Measurements from ENCODE around the gene ARHGAP26.

The ARHGAP26 gene

DNA sequence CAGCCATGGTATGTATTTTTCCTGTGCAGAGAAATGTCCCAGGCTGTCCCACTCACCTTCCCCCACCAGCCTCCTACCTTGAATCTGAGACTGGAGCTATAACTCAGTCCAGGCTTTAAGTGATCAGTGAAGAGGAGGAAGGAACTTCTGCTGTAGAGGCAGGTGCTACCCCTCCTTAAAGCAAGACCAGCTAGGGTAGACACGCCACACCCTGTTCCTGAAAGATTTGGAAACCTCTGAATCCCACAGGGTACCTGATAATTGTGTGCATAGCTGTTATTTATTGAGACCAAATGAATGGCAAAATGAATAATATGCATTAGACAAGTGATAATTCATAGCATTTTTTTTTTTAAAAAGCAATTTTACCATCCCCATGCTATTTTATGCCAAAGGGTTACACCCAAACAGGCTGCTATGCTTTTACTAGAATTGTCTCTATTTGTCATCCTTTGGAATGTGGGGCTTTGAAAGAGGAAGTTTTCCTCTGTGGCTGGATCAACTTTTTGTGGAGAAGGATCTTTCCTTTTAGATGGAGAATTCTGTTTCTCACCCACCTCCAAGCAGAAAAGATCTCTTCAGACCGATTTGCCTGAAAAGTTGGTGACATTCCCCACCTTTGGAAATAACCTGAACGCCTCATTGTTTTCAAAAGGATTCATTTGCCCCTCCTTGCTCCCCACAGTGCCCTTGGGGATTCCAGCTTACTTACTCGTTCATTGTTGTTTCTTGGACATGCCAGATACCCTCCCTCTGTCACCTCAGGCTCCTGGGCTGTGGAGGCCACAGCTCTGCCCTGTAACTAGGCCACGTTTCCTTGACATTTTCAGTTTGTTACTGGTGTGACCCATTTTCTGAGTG is 384.6 kb downstream of the ARHGAP26 start:
- DNase-seq (ENCODE audit: low read depth in 1 of 2, low spot score in 1 of 2): no peak

- no peak for DNase-seq (ENCODE audit: low read depth in 1 of 2, low spot score in 1 of 2)
Observed at GRCh38 chr5:143155455-143155854, 385.3 kb downstream of the ARHGAP26 start.

DNA sequence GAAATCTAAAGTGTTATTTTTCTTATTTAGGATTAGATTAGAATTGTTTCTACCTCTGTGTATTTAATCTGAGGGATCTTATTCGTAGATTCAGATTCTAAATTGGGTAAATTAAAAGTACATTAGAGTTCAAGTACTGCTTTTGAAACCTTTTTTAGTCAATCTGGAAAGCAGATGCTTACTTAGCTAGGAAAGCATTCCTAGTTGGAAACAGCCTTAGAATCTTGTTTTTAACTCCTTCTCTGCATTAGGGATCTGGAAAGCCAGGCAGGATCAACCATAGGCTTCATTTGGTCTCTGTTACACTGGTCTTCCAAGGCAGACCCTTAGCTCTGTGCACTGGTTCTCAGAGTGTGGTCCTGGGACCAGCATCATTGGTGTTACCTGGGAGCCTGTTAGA is 385.9 kb downstream of the ARHGAP26 start:
- DNase-seq (ENCODE audit: low read depth in 1 of 2, low spot score in 1 of 2): no peak

DNA sequence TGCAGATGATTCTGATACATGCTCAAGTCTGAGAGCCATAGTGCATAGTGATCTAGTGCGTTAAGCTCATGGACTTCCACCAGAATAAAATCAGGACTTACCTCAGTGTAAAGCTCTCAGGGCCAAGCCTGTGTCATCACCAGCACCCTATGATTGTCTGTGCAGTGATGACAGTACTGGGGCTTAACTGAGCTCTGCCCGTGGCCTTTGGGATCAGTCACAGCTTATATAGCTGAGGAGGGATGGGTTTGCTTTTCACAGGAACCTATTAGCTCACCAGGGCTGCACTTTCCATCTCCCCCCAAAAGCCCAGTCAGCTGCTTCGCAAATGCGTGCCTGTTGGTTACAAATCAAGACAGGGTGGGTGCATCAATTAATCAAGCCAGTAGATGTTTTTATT is 386.4 kb downstream of the ARHGAP26 start:
- DNase-seq (ENCODE audit: low read depth in 1 of 2, low spot score in 1 of 2): no peak

DNA sequence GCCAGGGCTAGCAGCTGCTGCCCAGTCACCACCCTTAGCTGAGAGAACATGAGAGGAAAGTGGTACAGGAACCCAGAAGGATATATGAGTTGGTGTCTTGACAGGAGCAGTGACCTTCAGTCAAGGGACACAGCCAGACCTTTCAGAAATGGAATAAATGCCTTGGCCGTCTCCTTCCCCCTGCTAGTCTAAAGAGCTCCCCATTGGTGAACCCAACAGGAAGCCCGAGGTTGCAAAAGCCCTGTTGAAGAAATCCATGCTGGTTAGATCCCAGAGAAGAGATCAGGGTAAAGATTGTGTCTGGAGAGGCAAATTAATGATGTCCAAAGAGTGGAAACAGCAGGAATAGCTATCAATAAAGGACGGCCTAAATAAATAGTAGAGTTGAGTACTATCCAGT is 388.9 kb downstream of the ARHGAP26 start:
- no peak for DNase-seq (ENCODE audit: low read depth in 1 of 2, low spot score in 1 of 2)

GRCh38 chr5:143161885-143162540 is 391.8 kb downstream of the ARHGAP26 start:
- no peak for DNase-seq (ENCODE audit: low read depth in 1 of 2, low spot score in 1 of 2)

- no peak for DNase-seq (ENCODE audit: low read depth in 1 of 2, low spot score in 1 of 2)
Observed at GRCh38 chr5:143162810-143163209, 392.6 kb downstream of the ARHGAP26 start.

GRCh38 chr5:143164557-143164956 is 394.4 kb downstream of the ARHGAP26 start:
- no peak for DNase-seq (ENCODE audit: low read depth in 1 of 2, low spot score in 1 of 2)

DNA sequence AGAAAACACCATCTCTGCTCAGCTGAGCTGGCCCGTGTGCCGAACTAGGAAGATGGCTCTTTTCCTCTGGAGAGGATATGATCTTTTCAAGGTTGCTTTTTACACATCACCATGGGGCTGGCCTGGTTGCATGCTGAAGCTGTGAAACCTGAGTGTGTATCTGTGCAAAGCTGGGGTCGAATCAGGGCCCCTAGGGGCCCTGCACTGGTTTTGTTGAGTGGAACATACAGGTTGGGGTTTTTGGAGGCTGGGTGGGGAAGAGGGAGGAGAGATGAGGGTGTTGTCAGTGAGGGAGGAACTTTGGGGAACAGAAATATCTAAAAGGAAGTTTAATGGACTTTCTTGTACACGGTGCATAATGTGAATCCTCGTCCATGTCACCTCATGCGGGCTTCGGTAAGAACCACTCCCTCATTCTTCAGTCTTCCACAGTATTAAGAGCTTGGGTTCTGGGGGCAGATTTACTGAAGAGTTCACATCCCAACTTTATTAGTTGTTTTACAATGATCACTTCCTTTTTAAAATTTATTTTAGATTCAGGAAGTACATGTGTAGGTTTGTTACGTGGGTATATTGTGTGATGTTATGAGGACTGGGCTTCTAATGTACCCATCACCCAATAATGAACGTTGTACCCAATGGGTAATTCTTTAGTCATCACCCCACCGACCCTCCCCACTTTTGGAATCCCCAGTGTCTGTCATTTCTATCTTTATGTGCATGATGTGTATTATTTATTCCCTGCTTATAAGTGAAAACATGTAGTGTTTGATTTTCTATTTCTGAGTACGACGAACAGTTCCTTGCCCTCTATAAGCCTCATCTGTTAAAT is 395.1 kb downstream of the ARHGAP26 start:
- DNase-seq (ENCODE audit: low read depth in 1 of 2, low spot score in 1 of 2): no peak

- DNase-seq (ENCODE audit: low read depth in 1 of 2, low spot score in 1 of 2): no peak
Observed at GRCh38 chr5:143166090-143166489, 395.9 kb downstream of the ARHGAP26 start.

DNA sequence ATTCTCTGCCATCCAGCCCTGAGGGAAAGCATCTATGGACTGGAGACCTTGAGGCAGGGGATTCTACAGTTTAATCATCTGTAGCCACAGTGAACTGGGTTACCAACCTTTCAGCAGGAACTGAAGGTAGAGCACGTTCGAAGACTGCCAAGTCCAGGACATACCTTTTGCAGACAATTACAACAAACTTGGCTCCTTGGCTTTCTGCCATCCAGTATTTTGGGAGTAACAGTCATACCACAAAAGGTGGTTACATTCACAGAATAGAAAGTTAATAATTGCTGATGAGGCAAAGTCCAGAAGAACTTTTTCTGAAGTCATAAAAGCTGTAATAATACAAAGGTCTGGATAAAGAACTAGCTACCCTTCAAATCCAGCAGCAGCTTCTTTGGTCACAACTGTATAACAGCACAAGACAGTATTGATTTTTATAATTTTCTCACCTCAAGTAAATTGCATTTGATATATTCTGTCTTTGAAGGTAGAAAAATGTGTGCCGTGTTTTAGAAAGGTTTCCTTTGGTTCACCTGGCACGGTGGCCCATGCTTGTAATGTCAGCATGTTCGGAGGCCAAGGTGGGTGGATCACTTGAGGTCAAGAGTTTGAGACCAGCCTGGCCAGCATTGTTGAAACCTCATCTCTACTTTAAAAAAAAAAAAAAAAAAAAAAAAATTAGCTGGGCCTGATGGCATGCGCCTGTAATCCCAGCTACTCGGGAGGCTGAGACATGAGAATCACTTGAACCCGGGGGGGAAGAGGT is 396.7 kb downstream of the ARHGAP26 start:
- no peak for DNase-seq (ENCODE audit: low read depth in 1 of 2, low spot score in 1 of 2)

DNA sequence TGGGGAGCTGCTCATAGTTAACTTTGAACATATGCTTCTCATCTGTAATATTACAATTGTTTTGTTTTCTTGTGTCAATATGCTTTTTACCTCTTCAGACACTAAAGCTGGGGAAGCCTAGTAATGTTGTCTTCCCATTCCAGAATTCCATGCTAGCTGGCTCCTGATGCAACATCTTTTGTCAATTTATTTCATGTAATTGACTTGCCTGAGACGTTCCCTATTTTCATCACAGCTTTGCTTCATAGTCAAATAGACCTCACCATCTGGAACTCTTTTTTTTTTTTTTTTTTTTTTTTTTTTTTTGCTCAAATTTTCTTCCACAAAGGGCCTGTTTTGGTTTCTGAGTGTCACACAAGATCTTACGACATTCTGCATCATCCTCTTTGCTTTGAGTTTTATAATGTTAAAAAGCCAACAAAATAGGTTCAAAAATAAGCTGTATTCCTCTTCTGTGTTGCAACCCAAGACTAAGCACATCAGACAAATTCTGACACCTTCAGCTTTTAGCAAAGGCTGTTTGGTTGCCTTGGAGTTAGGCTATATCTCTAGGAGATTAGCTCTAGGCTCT is 398.1 kb downstream of the ARHGAP26 start:
- DNase-seq (ENCODE audit: low read depth in 1 of 2, low spot score in 1 of 2): no peak

DNA sequence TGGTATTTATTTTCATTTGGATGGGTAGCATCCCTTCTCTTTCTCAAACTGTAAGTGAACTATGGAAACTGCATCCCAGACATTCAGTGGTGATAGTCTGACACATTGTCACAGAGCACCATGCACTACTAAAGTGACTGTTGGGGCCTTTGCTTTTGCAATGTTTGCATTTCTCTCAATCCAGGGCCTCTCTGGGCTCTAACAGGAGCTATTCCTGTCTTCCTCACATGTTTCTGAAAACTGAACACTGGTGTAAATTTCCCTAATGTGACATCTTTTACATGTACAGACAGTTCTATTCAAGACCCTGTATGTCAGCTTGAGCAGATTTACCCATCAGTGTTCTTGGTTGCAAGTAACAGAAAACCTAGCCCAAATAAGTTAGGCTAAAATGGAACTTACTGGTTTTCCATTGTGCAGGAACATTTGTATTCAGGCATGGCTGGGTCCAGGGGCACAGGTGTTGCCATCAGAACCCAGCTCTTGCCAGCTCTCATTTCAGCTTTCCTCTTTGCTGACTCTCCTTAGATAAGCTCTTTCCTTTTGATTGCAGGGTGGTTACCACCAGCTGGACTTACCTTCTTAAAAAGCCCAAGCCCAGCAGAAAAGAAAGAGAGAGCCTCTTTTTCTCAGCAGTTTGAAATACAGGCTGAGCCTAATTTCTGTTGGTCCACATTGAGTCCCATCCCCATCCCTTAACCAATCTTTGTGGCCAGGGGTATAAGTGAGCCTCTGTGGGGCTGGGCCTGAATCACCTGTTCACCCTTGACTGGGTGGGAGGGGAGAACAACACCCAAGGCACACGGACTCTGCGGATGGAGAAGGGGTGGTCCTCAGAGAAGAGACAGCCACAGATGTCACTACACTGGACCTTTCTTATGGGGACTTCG is 399.0 kb downstream of the ARHGAP26 start:
- DNase-seq (ENCODE audit: low read depth in 1 of 2, low spot score in 1 of 2): no peak

GRCh38 chr5:143170104-143170503 is 399.9 kb downstream of the ARHGAP26 start:
- no peak for DNase-seq (ENCODE audit: low read depth in 1 of 2, low spot score in 1 of 2)

- DNase-seq (ENCODE audit: low read depth in 1 of 2, low spot score in 1 of 2): no peak
Observed at GRCh38 chr5:143170977-143171376, 400.8 kb downstream of the ARHGAP26 start.

DNA sequence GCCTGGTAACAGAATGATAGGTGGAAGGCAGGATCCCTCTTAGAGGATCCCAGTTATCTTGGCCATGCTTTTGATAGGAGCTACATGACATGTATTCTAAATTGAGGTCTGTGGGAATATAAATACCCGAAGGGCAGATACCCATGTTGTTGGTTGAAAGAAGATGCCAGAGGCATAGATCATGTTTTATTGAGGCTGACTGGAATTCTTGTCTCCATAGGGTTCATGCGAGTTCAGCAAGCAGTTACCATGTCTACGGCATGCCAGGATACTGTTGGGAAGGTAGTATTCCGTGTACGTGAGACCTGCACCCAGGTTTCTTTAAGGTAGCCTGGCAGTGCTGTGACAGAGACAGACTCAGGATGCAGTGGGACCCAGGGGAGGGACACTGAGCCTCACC is 402.6 kb downstream of the ARHGAP26 start:
- DNase-seq (ENCODE audit: low read depth in 1 of 2, low spot score in 1 of 2): no peak

GRCh38 chr5:143173139-143173889 is 403.1 kb downstream of the ARHGAP26 start:
- no peak for DNase-seq (ENCODE audit: low read depth in 1 of 2, low spot score in 1 of 2)

DNA sequence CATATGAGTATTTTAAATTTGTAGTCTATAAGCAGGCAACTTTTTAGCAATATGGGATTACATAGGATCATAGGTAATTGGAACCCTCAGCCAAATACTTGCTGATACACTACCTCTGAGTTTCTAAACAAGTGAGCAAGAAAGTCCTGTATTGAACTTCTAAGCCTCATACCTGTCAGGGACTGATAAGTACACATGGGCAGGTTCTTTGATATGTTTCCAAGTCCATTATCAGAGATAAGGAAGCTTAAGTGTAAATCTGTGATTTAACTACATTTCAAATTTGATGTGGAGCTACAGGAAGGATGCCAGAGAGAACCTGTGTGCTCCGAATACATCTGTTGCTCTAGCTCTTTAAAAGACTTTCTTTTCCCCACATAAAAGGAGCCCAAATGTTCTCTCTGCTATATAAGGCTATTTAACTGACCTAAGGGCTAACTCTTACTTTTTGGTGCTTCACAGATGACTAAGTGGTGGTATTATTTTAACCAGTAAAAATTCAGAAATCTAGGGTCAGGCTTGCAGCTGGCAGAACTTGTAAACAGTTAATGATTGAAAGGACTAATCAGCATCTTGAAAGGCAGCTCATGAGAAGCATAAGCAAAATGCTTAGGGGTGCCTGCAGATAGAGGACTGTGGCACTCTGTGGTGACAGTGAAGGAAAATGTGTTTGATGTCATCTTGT is 404.7 kb downstream of the ARHGAP26 start:
- DNase-seq (ENCODE audit: low read depth in 1 of 2, low spot score in 1 of 2): no peak
